ENCODE measurements around the gene MACF1. TPM values are rescaled to one million over a fixed set of nuclear protein-coding genes. Genes with fewer than 3 reads are reported as not detected.

MACF1 gene
- total RNA-seq, 2 donors from 2014 or later = 214 to 251 TPM

DNA sequence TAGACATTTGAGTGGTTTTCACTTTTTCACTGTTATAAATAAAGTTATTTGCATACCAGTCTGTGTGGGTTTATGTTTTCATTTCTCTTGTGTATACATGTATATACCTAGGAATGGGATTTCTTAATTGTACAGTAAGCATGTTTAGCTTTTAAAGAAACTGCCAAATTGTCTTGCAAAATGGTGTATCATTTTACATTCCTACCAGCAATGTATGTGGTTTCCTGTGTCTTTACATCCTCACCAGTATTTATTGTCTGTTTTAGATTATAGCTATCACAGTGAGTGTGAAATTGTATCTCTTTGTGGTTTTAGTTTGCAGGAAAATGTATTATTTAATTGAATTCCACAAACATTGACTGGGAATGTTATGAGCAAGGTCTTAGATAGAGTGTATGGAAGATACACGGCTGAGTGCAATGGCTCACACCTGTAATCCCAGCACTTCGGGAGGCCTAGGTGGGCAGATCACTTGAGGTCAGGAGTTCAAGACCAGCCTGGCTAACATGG is 57.3 kb downstream of the MACF1 start:
- H3K27ac ChIP-seq (ENCODE audit: low read depth, low read length) = no peak overlapping the region
- no peaks in the 10 kb centered on the region for H3K9me3 Mint-ChIP-seq
- H3K4me1 Mint-ChIP-seq = peaks cover 6% of the 10 kb centered on the region
- WGBS, 2 experiments (ENCODE audit: insufficient coverage in 1 of 2, insufficient read length in 1 of 2) = 98% methylated on average over 2 of the region's 2 CpGs; no CpG with 5 or more reads in 1 of the 2 experiments
- DNase-seq = no peak
- H3K36me3 Mint-ChIP-seq (ENCODE audit: low read depth) = peaks cover 15% of the 10 kb centered on the region
- H3K27ac Mint-ChIP-seq = no peak overlapping the region
- H3K4me3 ChIP-seq (ENCODE audit: low read length) = no peak overlapping the region
- no peak overlapping the region for H3K9ac ChIP-seq (ENCODE audit: extremely low read depth, low read length, poor library complexity, severe bottlenecking)
- H3K27me3 ChIP-seq (ENCODE audit: control insufficient read depth, insufficient read depth, low read length, poor library complexity, severe bottlenecking) = peaks cover 3% of the 10 kb centered on the region
- H3K36me3 ChIP-seq (ENCODE audit: control insufficient read depth, insufficient read depth, low read length) = peaks cover 1% of the 10 kb centered on the region
- H3K4me1 ChIP-seq (ENCODE audit: control insufficient read depth, insufficient read depth, low read length) = no peaks in the 10 kb centered on the region
- no peak for TF ChIP-seq CTCF (conservative IDR thresholded peaks at IDR 0.05)
- no peaks in the 10 kb centered on the region for H3K9me3 ChIP-seq (ENCODE audit: control insufficient read depth, low read length)
- H3K27me3 Mint-ChIP-seq (ENCODE audit: insufficient read depth) = no peaks in the 10 kb centered on the region
- no peak overlapping the region for H3K4me3 Mint-ChIP-seq

GRCh38 chr1:39262802-39263201 is 58.3 kb downstream of the MACF1 start:
- no peak overlapping the region for H3K4me3 Mint-ChIP-seq
- Histone ChIP-seq H3K4me1 (ENCODE audit: control insufficient read depth, insufficient read depth, low read length) (no peaks in the 10 kb centered on the region), H3K27me3 (ENCODE audit: control insufficient read depth, insufficient read depth, low read length, poor library complexity, severe bottlenecking) (peaks cover 14% of the 10 kb centered on the region), H3K9ac (ENCODE audit: extremely low read depth, low read length, poor library complexity, severe bottlenecking) (no peak overlapping the region), H3K4me3 (ENCODE audit: low read length) (no peak overlapping the region), H3K36me3 (ENCODE audit: control insufficient read depth, insufficient read depth, low read length) (no peaks in the 10 kb centered on the region), H3K27ac (ENCODE audit: low read depth, low read length) (no peak overlapping the region), H3K9me3 (ENCODE audit: control insufficient read depth, low read length) (no peaks in the 10 kb centered on the region)
- no peaks in the 10 kb centered on the region for H3K9me3 Mint-ChIP-seq
- peaks cover 9% of the 10 kb centered on the region for H3K4me1 Mint-ChIP-seq
- peaks cover 1% of the 10 kb centered on the region for H3K27me3 Mint-ChIP-seq (ENCODE audit: insufficient read depth)
- no peak overlapping the region for H3K27ac Mint-ChIP-seq
- no peak for DNase-seq
- no peak for TF ChIP-seq CTCF (conservative IDR thresholded peaks at IDR 0.05)
- H3K36me3 Mint-ChIP-seq (ENCODE audit: low read depth) = peaks cover 11% of the 10 kb centered on the region
- 77 to 93% methylated on average over 2 to 4 of the region's 4 CpGs for WGBS, 2 experiments (ENCODE audit: insufficient coverage in 1 of 2, insufficient read length in 1 of 2)

GRCh38 chr1:39266269-39266668 is 61.8 kb downstream of the MACF1 start:
- H3K9ac ChIP-seq (ENCODE audit: extremely low read depth, low read length, poor library complexity, severe bottlenecking) = no peak overlapping the region
- WGBS, 2 experiments (ENCODE audit: insufficient coverage in 1 of 2, insufficient read length in 1 of 2) = 69% methylated on average over 1 of the region's 1 CpG; no CpG with 5 or more reads in 1 of the 2 experiments
- no peak overlapping the region for H3K27ac Mint-ChIP-seq
- no peaks in the 10 kb centered on the region for H3K36me3 ChIP-seq (ENCODE audit: control insufficient read depth, insufficient read depth, low read length)
- H3K4me1 Mint-ChIP-seq = peaks cover 42% of the 10 kb centered on the region
- H3K27me3 Mint-ChIP-seq (ENCODE audit: insufficient read depth) = peaks cover 21% of the 10 kb centered on the region
- peaks cover 17% of the 10 kb centered on the region for H3K4me1 ChIP-seq (ENCODE audit: control insufficient read depth, insufficient read depth, low read length)
- no peak for DNase-seq
- H3K4me3 ChIP-seq (ENCODE audit: low read length) = no peak overlapping the region
- no peaks in the 10 kb centered on the region for H3K9me3 ChIP-seq (ENCODE audit: control insufficient read depth, low read length)
- TF ChIP-seq CTCF (conservative IDR thresholded peaks at IDR 0.05) = peak; percentile 60
- no peak overlapping the region for H3K27ac ChIP-seq (ENCODE audit: low read depth, low read length)
- H3K4me3 Mint-ChIP-seq = no peak overlapping the region
- peaks cover 38% of the 10 kb centered on the region for H3K27me3 ChIP-seq (ENCODE audit: control insufficient read depth, insufficient read depth, low read length, poor library complexity, severe bottlenecking)
- peaks cover 4% of the 10 kb centered on the region for H3K36me3 Mint-ChIP-seq (ENCODE audit: low read depth)
- no peaks in the 10 kb centered on the region for H3K9me3 Mint-ChIP-seq
